Liver (tissue), 9 donors: ENCODE measurements around the gene DMRTB1. TPM values are rescaled to one million over a fixed set of nuclear protein-coding genes. Genes with fewer than 3 reads are reported as not detected.
A peak's percentile ranks its signal among the peaks of the same experiment; 100 is the strongest.

Experiments
- DNase-seq: peaks from one replicate; pipeline ENCODE4 v3.0.0-alpha.2; 2017; ENCODE audit warnings: low spot score
- H3K27ac ChIP-seq, 2 donors: one replicate each; pipeline ENCODE4 v1.7.0; 2013; ENCODE audit warnings: inconsistent platforms in 2 of 2, low read length in 2 of 2, control low read depth in 1 of 2, low read depth in 1 of 2, mild to moderate bottlenecking in 1 of 2
- H3K27me3 ChIP-seq, 4 donors: one replicate each; pipeline versions ENCODE4 v1.6.1 to v1.7.0; 2013; ENCODE audit warnings: low read length in 3 of 4, inconsistent platforms in 1 of 4, mild to moderate bottlenecking in 1 of 4, moderate library complexity in 1 of 4; ENCODE audit not compliant: control insufficient read depth in 4 of 4, insufficient read depth in 4 of 4
- H3K36me3 ChIP-seq, 4 donors: one replicate each; pipeline versions ENCODE4 v1.6.1 to v1.7.0; 2013; ENCODE audit warnings: low read length in 3 of 4, mild to moderate bottlenecking in 3 of 4, low read depth in 1 of 4, moderate library complexity in 1 of 4; ENCODE audit not compliant: control insufficient read depth in 4 of 4, insufficient read depth in 3 of 4
- H3K4me1 ChIP-seq, 4 donors: one replicate each; pipeline versions ENCODE4 v1.6.1 to v1.7.0; 2013; ENCODE audit warnings: low read length in 3 of 4, mild to moderate bottlenecking in 3 of 4, moderate library complexity in 1 of 4; ENCODE audit not compliant: control insufficient read depth in 4 of 4, insufficient read depth in 4 of 4
- H3K4me3 ChIP-seq, 3 donors: one replicate each; pipeline versions ENCODE4 v1.6.1 to v1.7.0; 2013; ENCODE audit warnings: low read length in 3 of 3, control low read depth in 1 of 3, low read depth in 1 of 3, mild to moderate bottlenecking in 1 of 3
- H3K9ac ChIP-seq, 2 donors: one replicate each; pipeline ENCODE4 v1.7.0; 2013; ENCODE audit warnings: low read length in 2 of 2, mild to moderate bottlenecking in 2 of 2, moderate library complexity in 2 of 2, control low read depth in 1 of 2, low read depth in 1 of 2
- H3K9me3 ChIP-seq, 4 donors: one replicate each; pipeline versions ENCODE4 v1.6.1 to v1.7.0; 2013; ENCODE audit warnings: low read length in 3 of 4; ENCODE audit not compliant: control insufficient read depth in 4 of 4
- ATF3 ChIP-seq: IDR thresholded peaks from 2 replicates; pipeline ENCODE4 v1.6.1; 2016; ENCODE audit warnings: antibody characterized with exemption
- EGR1 ChIP-seq, 2 donors: IDR thresholded peaks; 2 replicates each; pipeline ENCODE4 v1.6.1; 2016 to 2018; ENCODE audit warnings: antibody characterized with exemption in 2 of 2, low read depth in 2 of 2
- FOXA2 ChIP-seq: IDR thresholded peaks from 2 replicates; pipeline ENCODE4 v1.6.1; 2016; ENCODE audit warnings: antibody characterized with exemption
- GABPA ChIP-seq, 2 donors: IDR thresholded peaks in 1 of 2; conservative IDR thresholded peaks in 1 of 2; 2 replicates each; pipeline ENCODE4 v1.6.1; 2016; ENCODE audit warnings: antibody characterized with exemption in 2 of 2, mild to moderate bottlenecking in 1 of 2, moderate library complexity in 1 of 2
- HNF4A ChIP-seq, 2 donors: conservative IDR thresholded peaks; 2 replicates each; pipeline ENCODE4 v1.6.1; 2016; ENCODE audit warnings: antibody characterized with exemption in 2 of 2, mild to moderate bottlenecking in 2 of 2
- HNF4G ChIP-seq: IDR thresholded peaks from 2 replicates; pipeline ENCODE4 v1.6.1; 2016; ENCODE audit warnings: antibody characterized with exemption
- JUND ChIP-seq, 2 donors: IDR thresholded peaks; 2 replicates each; pipeline ENCODE4 v1.6.1; 2016; ENCODE audit warnings: antibody characterized with exemption in 2 of 2
- NR2F2 ChIP-seq: IDR thresholded peaks from 2 replicates; pipeline ENCODE4 v1.6.1; 2016; ENCODE audit warnings: antibody characterized with exemption
- RAD21 ChIP-seq, 2 donors: IDR thresholded peaks; 2 replicates each; pipeline ENCODE4 v1.6.1; 2016; ENCODE audit warnings: antibody characterized with exemption in 2 of 2, mild to moderate bottlenecking in 2 of 2
- RXRA ChIP-seq, 2 donors: IDR thresholded peaks; 2 replicates each; pipeline ENCODE4 v1.6.1; 2017 to 2018; ENCODE audit warnings: antibody characterized with exemption in 2 of 2, mild to moderate bottlenecking in 1 of 2
- TAF1 ChIP-seq: conservative IDR thresholded peaks from 2 replicates; pipeline ENCODE4 v1.6.1; 2016; ENCODE audit warnings: antibody characterized with exemption, mild to moderate bottlenecking
- YY1 ChIP-seq: IDR thresholded peaks from 2 replicates; pipeline ENCODE4 v1.6.1; 2016; ENCODE audit warnings: antibody characterized with exemption, mild to moderate bottlenecking
- WGBS: extraction: QIAGEN DNeasy Blood & Tissue Kit; methylation state at CpG from one replicate; pipeline ENCODE4 v1.1.7; 2013; 5-methylcytosine and 5-hydroxymethylcytosine counted together
- polyA plus RNA-seq, 2 donors: library from polyadenylated mRNA; stranded (reverse) in 1 of 2; unstranded in 1 of 2; fragments of 200-250 nt in 1 of 2; fragments of >200 nt in 1 of 2; fragmentation: Nextera tagmentation in 1 of 2; extraction: Ambion mirVana in 1 of 2; gene quantifications; one replicate each; pipeline versions ENCODE4 v1.2.1 to v1.2.3, GENCODE V29; 2013 to 2015
- total RNA-seq, 2 donors: library from RNA; depleted of rRNA; stranded (reverse); fragments of >200 nt; gene quantifications; one replicate each; pipeline ENCODE4 v1.2.3, GENCODE V29; 2014
- TF ChIP-seq, protein P1 (sequence below): fragments of 150-350 bp; IDR thresholded peaks from 2 replicates; pipeline ENCODE4 v1.5.1; 2017; ENCODE audit warnings: improper control_type of control experiment, low read depth, low read length; ENCODE audit not compliant: missing input control
- TF ChIP-seq, protein P2 (sequence below): IDR thresholded peaks from 2 replicates; pipeline ENCODE4 v1.6.1; 2016; ENCODE audit warnings: antibody characterized with exemption, mild to moderate bottlenecking
- donor health status: healthy.
- donor health status: healthy.
- donor health status: healthy.
- donor health status: healthy.
- donor health status: healthy.

DMRTB1 gene
- total and polyA plus RNA-seq, 4 donors = not detected

DNA sequence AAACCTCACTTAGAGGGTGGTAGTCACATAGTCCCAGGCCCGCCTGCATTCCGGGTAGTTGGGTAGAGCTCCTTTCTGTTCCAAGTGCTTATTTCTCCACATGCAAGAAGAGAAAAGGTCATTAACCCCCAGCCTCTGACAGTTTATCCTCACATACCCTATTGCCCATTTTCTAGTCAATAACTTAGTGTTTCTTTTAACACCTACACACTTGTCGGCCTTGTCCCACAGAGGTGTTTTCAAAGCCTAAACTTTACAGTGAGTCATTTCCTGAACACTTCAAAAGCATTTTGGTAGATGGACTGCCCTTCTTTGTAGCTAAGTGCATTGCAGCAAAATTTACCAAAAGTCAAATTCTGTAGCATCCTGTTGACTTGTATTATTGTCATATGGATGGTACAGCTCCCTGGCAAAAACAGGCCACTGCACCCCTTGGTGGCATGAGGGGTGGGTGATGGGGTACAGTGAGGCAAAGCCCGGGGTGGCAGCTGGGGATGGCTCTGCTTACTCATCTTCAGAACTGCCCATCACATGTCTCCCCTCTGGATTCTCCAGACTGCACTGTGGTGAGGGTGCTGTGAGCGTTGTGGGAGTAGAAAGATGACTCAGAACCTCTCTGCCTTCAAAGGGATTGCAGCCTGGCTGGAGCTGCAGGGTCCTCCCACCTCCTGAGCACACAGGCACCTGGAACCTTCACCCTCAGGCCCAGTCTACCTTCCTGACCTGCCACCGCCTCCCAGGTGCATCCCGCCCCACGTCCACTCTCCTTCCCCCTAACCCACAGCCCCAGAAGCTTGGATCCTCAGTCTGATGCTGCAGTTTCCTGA is 45.8 kb upstream of the DMRTB1 start:
- Histone ChIP-seq H3K36me3 (no peaks in the 10 kb centered on the region), H3K4me1 (no peaks in the 10 kb centered on the region), H3K4me3 (no peak overlapping the region), H3K9ac (no peak overlapping the region), H3K27ac (no peak overlapping the region), H3K9me3 (no peaks in the 10 kb centered on the region), H3K27me3 (peaks cover 0 to 2% (median 0%) of the 10 kb centered on the region in 4 donors)
- WGBS = 73% methylated on average over 8 of the region's 8 CpGs
- peak; percentile 31 to 36 for TF ChIP-seq RXRA (IDR thresholded peaks at IDR 0.05)
- no peak for TF ChIP-seq HNF4A (conservative IDR thresholded peaks at IDR 0.05)
- TF ChIP-seq YY1 = no peak
- no peak for DNase-seq

DNA sequence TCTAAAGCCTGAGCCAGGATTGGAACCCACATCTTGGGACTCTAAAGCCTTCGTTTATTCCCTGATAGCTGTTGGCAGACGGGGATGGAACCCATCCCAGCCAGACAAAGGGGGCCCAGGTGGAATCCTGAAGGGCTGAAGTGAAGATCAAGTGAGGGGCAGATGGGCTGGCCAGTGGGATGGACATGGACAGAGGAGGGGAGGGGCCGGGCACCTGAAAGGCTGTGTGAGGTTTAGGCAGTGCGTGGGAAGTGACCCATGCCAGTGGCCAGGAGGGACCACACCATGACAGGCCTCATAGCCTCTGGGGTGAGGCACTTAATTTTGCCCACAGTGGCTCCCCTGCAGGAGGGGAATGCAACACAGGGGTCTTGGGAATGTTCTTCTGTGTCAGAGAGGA is 44.6 kb upstream of the DMRTB1 start:
- Histone ChIP-seq H3K9me3 (no peaks in the 10 kb centered on the region), H3K27ac (no peak overlapping the region)
- 93% methylated on average over 4 of the region's 4 CpGs for WGBS

DNA sequence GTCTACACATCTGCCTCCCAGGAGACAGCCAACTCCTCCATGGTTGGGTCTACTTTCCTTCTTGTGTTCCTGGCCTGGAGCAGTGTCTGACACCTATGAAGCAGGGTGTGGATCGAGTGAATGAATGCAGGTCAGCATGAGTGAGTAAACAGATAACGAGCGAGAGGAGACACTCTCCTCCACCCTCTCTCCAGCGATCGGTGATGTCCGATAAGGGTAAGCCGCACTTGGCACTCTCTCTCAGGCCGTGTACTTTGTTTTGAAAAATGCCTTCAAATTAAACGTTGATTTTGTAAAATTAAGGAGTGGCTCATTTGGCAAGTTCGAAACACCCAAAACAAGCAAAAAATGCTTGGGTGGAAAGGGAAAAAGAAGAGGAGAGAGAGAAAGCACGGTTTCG is 43.8 kb upstream of the DMRTB1 start:
- H3K9ac ChIP-seq = no peak overlapping the region
- H3K9me3 ChIP-seq = no peaks in the 10 kb centered on the region
- no peak for DNase-seq
- no peaks in the 10 kb centered on the region for H3K36me3 ChIP-seq
- TF ChIP-seq, protein P1, sequence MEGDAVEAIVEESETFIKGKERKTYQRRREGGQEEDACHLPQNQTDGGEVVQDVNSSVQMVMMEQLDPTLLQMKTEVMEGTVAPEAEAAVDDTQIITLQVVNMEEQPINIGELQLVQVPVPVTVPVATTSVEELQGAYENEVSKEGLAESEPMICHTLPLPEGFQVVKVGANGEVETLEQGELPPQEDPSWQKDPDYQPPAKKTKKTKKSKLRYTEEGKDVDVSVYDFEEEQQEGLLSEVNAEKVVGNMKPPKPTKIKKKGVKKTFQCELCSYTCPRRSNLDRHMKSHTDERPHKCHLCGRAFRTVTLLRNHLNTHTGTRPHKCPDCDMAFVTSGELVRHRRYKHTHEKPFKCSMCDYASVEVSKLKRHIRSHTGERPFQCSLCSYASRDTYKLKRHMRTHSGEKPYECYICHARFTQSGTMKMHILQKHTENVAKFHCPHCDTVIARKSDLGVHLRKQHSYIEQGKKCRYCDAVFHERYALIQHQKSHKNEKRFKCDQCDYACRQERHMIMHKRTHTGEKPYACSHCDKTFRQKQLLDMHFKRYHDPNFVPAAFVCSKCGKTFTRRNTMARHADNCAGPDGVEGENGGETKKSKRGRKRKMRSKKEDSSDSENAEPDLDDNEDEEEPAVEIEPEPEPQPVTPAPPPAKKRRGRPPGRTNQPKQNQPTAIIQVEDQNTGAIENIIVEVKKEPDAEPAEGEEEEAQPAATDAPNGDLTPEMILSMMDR = no peak
- TF ChIP-seq NR2F2 (no peak), EGR1 (IDR thresholded peaks at IDR 0.05; ENCODE audit: low read depth in 2 of 2) (no peak), RAD21 (IDR thresholded peaks at IDR 0.05) (no peak), JUND (IDR thresholded peaks at IDR 0.05) (no peak), FOXA2 (no peak), HNF4G (no peak), GABPA (IDR thresholded peaks at IDR 0.05 in 1 of 2, conservative IDR thresholded peaks at IDR 0.05 in 1 of 2) (no peak), HNF4A (conservative IDR thresholded peaks at IDR 0.05) (no peak), ATF3 (no peak), TAF1 (no peak)
- WGBS = 89% methylated on average over 12 of the region's 12 CpGs
- no peaks in the 10 kb centered on the region for H3K4me1 ChIP-seq
- no peak overlapping the region for H3K4me3 ChIP-seq
- peaks cover 0 to 2% (median 0%) of the 10 kb centered on the region in 4 donors for H3K27me3 ChIP-seq
- H3K27ac ChIP-seq = no peak overlapping the region

More for the DNA sequence above, 44.6 kb upstream of the DMRTB1 start:
- H3K9ac ChIP-seq = no peak overlapping the region
- TF ChIP-seq, protein P1 = no peak
- TF ChIP-seq RXRA (IDR thresholded peaks at IDR 0.05) = no peak
- no peak for TF ChIP-seq RAD21 (IDR thresholded peaks at IDR 0.05)
- no peak for TF ChIP-seq FOXA2
- TF ChIP-seq TAF1 = no peak
- TF ChIP-seq, protein P2, sequence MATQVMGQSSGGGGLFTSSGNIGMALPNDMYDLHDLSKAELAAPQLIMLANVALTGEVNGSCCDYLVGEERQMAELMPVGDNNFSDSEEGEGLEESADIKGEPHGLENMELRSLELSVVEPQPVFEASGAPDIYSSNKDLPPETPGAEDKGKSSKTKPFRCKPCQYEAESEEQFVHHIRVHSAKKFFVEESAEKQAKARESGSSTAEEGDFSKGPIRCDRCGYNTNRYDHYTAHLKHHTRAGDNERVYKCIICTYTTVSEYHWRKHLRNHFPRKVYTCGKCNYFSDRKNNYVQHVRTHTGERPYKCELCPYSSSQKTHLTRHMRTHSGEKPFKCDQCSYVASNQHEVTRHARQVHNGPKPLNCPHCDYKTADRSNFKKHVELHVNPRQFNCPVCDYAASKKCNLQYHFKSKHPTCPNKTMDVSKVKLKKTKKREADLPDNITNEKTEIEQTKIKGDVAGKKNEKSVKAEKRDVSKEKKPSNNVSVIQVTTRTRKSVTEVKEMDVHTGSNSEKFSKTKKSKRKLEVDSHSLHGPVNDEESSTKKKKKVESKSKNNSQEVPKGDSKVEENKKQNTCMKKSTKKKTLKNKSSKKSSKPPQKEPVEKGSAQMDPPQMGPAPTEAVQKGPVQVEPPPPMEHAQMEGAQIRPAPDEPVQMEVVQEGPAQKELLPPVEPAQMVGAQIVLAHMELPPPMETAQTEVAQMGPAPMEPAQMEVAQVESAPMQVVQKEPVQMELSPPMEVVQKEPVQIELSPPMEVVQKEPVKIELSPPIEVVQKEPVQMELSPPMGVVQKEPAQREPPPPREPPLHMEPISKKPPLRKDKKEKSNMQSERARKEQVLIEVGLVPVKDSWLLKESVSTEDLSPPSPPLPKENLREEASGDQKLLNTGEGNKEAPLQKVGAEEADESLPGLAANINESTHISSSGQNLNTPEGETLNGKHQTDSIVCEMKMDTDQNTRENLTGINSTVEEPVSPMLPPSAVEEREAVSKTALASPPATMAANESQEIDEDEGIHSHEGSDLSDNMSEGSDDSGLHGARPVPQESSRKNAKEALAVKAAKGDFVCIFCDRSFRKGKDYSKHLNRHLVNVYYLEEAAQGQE = no peak
- TF ChIP-seq GABPA (IDR thresholded peaks at IDR 0.05 in 1 of 2, conservative IDR thresholded peaks at IDR 0.05 in 1 of 2) = no peak
- DNase-seq = no peak
- H3K27me3 ChIP-seq = peaks cover 0 to 2% (median 0%) of the 10 kb centered on the region in 4 donors
- no peak overlapping the region for H3K4me3 ChIP-seq
- no peaks in the 10 kb centered on the region for H3K4me1 ChIP-seq
- H3K36me3 ChIP-seq = no peaks in the 10 kb centered on the region
